Naive thymus-derived CD4-positive, alpha-beta T cell (primary cell): ENCODE data around the gene RTL5. TPM values are rescaled to one million over a fixed set of nuclear protein-coding genes. Genes with fewer than 3 reads are reported as not detected.
"Not testable (repeated sequence)": the region's sequence is repeated elsewhere in the genome, so short reads cannot be mapped to it uniquely, and the experiment has no call there.

Experiments used
- ATAC-seq: fragments of 150-1000 bp; cut with Tn5 transposase; 2 replicates; pipeline ENCODE4 v1.10.0; 2021; ENCODE audit warnings: mild to moderate bottlenecking, moderate library complexity
- CTCF ChIA-PET: fragments of 350-600 bp; sonication (Branson Sonifier 250); formaldehyde crosslinking; loops from one replicate; lab custom pipeline; 2021; ENCODE audit warnings: antibody characterized with exemption; lab: Charles Lee
- POLR2A ChIA-PET: fragments of 350-600 bp; sonication (Branson Sonifier 250); formaldehyde crosslinking; loops from one replicate; lab custom pipeline; 2021; ENCODE audit warnings: antibody characterized with exemption, inconsistent platforms; lab: Charles Lee
- DNase-seq, 9 donors: peaks; one replicate each; pipeline versions ENCODE4 v3.0.0 to v3.0.0-alpha.2; 2020 to 2022; ENCODE audit warnings: mixed read lengths in 1 of 9
- H3K27ac ChIP-seq: one replicate; pipeline ENCODE4 v1.7.0; 2013; ENCODE audit warnings: mild to moderate bottlenecking, low read depth, low read length, moderate library complexity
- H3K27me3 ChIP-seq, 2 donors: one replicate each; pipeline ENCODE4 v1.7.0; 2013; ENCODE audit warnings: low read length in 2 of 2, mild to moderate bottlenecking in 2 of 2, moderate library complexity in 2 of 2; ENCODE audit not compliant: control insufficient read depth in 2 of 2, insufficient read depth in 2 of 2
- H3K36me3 ChIP-seq, 3 experiments: 1 replicate in 2 of 3; 2 replicates in 1 of 3; pipeline ENCODE4 v1.7.0; 2013; ENCODE audit warnings: low read length in 3 of 3, mild to moderate bottlenecking in 3 of 3, moderate library complexity in 1 of 3; ENCODE audit not compliant: insufficient read depth in 3 of 3, control insufficient read depth in 2 of 3
- H3K4me1 ChIP-seq, 2 donors: one replicate each; pipeline ENCODE4 v1.7.0; 2013; ENCODE audit warnings: low read length in 2 of 2, mild to moderate bottlenecking in 2 of 2, moderate library complexity in 1 of 2; ENCODE audit not compliant: control insufficient read depth in 2 of 2, insufficient read depth in 2 of 2
- H3K4me3 ChIP-seq: 2 replicates; pipeline ENCODE4 v1.7.0; 2013; ENCODE audit warnings: mild to moderate bottlenecking, low read length
- H3K9me3 ChIP-seq, 3 experiments: 1 replicate in 2 of 3; 2 replicates in 1 of 3; pipeline ENCODE4 v1.7.0; 2013; ENCODE audit warnings: low read length in 3 of 3; ENCODE audit not compliant: control insufficient read depth in 2 of 3
- H3K27ac Mint-ChIP-seq, 9 donors: one replicate each; pipeline ENCODE4 v1.8.0; 2020 to 2022; ENCODE audit warnings: mixed read lengths in 9 of 9, mild to moderate bottlenecking in 8 of 9, moderate library complexity in 5 of 9, inconsistent platforms in 2 of 9
- H3K27me3 Mint-ChIP-seq, 5 donors: one replicate each; pipeline ENCODE4 v1.8.0; 2021 to 2022; ENCODE audit warnings: mixed read lengths in 5 of 5, mild to moderate bottlenecking in 1 of 5
- H3K36me3 Mint-ChIP-seq, 5 donors: one replicate each; pipeline ENCODE4 v1.8.0; 2020 to 2022; ENCODE audit warnings: mixed read lengths in 5 of 5, mild to moderate bottlenecking in 3 of 5, inconsistent platforms in 1 of 5
- H3K4me1 Mint-ChIP-seq, 7 donors: one replicate each; pipeline ENCODE4 v1.8.0; 2020 to 2022; ENCODE audit warnings: mixed read lengths in 7 of 7, mild to moderate bottlenecking in 3 of 7, inconsistent platforms in 1 of 7
- H3K4me3 Mint-ChIP-seq, 10 donors: one replicate each; pipeline ENCODE4 v1.8.0; 2020 to 2022; ENCODE audit warnings: mild to moderate bottlenecking in 10 of 10, mixed read lengths in 10 of 10, moderate library complexity in 6 of 10, inconsistent platforms in 2 of 10
- H3K9me3 Mint-ChIP-seq, 11 donors: one replicate each; pipeline ENCODE4 v1.8.0; 2020 to 2022; ENCODE audit warnings: mixed read lengths in 11 of 11, mild to moderate bottlenecking in 4 of 11, inconsistent platforms in 1 of 11, moderate library complexity in 1 of 11
- intact Hi-C, 2 donors: fragments of 100-400 bp; cut with micrococcal nuclease; formaldehyde crosslinking; loops; one replicate each; pipeline ENCODE4 v1.15.1; 2023
- polyA plus RNA-seq, 2 donors: library from polyadenylated mRNA; unstranded; fragments of 300-500 nt; fragmentation: Illumina TruSeq; gene quantifications; one replicate each; pipeline ENCODE4 v1.2.3, GENCODE V29; 2021
- total RNA-seq, 6 experiments: library from RNA in 5 of 6; stranded (reverse) in 5 of 6; gene quantifications; 1 replicate in 5 of 6; 2 replicates in 1 of 6; pipeline ENCODE4 v1.2.3 and lab custom pipeline; 2021 to 2026

RTL5 gene
- total RNA-seq (1 to 10 TPM in 1 of 5 experiments, under 1 TPM in 4; 0.08 to 2.1 (median 0.19) TPM), polyA plus RNA-seq (not detected), total RNA-seq (lab: John Stamatoyannopoulos, UW) (0.67 reads per million)

- CTCF ChIA-PET, result interaction anchor here (0.6 to 1.6 kb wide), 3 partner anchors 27 to 132 kb away, joined by 3 to 4 read pairs (median 3); no protein-coding TSS in a partner anchor
- Mint-ChIP-seq H3K27me3 (peaks cover 0 to 81% (median 9%) of the 10 kb centered on the region in 5 donors), H3K36me3 (no peaks in the 10 kb centered on the region), H3K27ac (no peak within 1 kb of the TSS), H3K4me3 (peak within 1 kb of the TSS; percentile 70 to 80 (median 76)), H3K4me1 (peaks cover 0 to 6% (median 3%) of the 10 kb centered on the region in 7 donors), H3K9me3 (no peaks in the 10 kb centered on the region)
- Histone ChIP-seq H3K36me3 (no peaks in the 10 kb centered on the region), H3K27me3 (no peaks in the 10 kb centered on the region), H3K4me3 (no peak within 1 kb of the TSS), H3K27ac (no peak within 1 kb of the TSS), H3K4me1 (peaks cover under 1 to 3% of the 10 kb centered on the region in 2 donors), H3K9me3 (no peaks in the 10 kb centered on the region)
- DNase-seq (peak in 7 of 9 donors; percentile 16 to 32 (median 18)), ATAC-seq (peak; percentile 84)
- intact Hi-C loops, result loop anchor here in 1 of 2 donors (5.0 kb wide), 1 partner anchor 51 kb away; the partner anchor contains the start of gene PIN4
- POLR2A ChIA-PET, result no interaction called here
These were observed at the start of gene RTL5 for GRCh38 chrX:72131317-72132294. Gene RTL5 (minus strand): TSS chrX:72131915.

- POLR2A ChIA-PET, result interaction anchor here (1.2 to 2.4 kb wide), 4 partner anchors 8 to 97 kb away, joined by 3 to 12 read pairs (median 6); partner anchors contain the start of gene RPS4X
- Mint-ChIP-seq H3K27me3 (peaks cover 0 to 4% (median 0%) of the 10 kb centered on the region in 5 donors), H3K9me3 (no peaks in the 10 kb centered on the region), H3K4me1 (peaks cover 4 to 18% (median 16%) of the 10 kb centered on the region in 7 donors), H3K27ac (peak overlapping the region in 7 of 9 donors; percentile 2 to 77 (median 21)), H3K36me3 (peaks cover 0 to 5% (median 3%) of the 10 kb centered on the region in 5 donors), H3K4me3 (peak overlapping the region in 2 of 10 donors; percentile 26 to 52)
- Histone ChIP-seq H3K4me1 (peaks cover 8 to 19% of the 10 kb centered on the region in 2 donors), H3K9me3 (no peaks in the 10 kb centered on the region), H3K27ac (peak overlapping the region; percentile 74), H3K36me3 (no peaks in the 10 kb centered on the region), H3K27me3 (no peaks in the 10 kb centered on the region), H3K4me3 (peak overlapping the region; percentile 65)
- intact Hi-C loops, result loop anchor here (2.0 to 10.0 kb wide), 7 partner anchors 40 to 162 kb away; partner anchors contain the start of genes ERCC6L (in 2 of the 2), RPS4X (in 1 of the 2) and RTL5 (in 1 of the 2)
- ATAC-seq (no peak), DNase-seq (no peak)
- CTCF ChIA-PET, result interaction anchor here (1.6 kb wide), 1 partner anchor 96 kb away, joined by 4 read pairs; the partner anchor contains the start of gene RPS4X
These were observed 48.8 kb upstream of the RTL5 start for GRCh38 chrX:72180539-72180938.

DNA sequence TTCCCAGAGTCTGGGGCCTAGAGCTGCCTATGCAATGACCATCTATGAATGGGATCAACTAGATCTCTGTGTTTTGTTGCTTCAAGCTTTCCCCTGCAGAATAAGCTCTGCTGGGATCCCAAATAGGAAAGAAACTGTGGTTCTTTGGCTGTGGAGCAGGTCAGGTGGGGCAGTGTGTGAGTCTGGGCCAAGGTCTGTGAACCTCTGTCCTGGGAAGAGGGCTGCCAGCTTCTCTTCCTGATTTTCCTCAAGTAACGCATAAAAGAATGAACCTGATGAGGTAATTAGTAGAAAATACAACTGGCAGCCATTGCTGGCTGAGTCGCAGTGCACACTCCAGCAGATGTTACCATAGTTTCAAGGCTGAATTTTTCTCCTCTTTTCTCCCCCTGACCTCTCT lies 45.3 kb upstream of the RTL5 start:
- H3K27ac ChIP-seq, result no peak overlapping the region
- ChIA-PET CTCF (no interaction called here), POLR2A (no interaction called here)
- H3K36me3 ChIP-seq, result no peaks in the 10 kb centered on the region
- peaks cover 0 to 4% (median 0%) of the 10 kb centered on the region in 5 donors for H3K27me3 Mint-ChIP-seq
- intact Hi-C loops, result no loop called here
- no peak overlapping the region for H3K27ac Mint-ChIP-seq
- H3K4me3 Mint-ChIP-seq, result no peak overlapping the region
- peaks cover 8 to 9% of the 10 kb centered on the region in 2 donors for H3K4me1 ChIP-seq
- DNase-seq (no peak), ATAC-seq (no peak)
- H3K4me3 ChIP-seq, result no peak overlapping the region
- no peaks in the 10 kb centered on the region for H3K9me3 ChIP-seq
- H3K27me3 ChIP-seq, result no peaks in the 10 kb centered on the region
- peaks cover 0 to 1% (median 0%) of the 10 kb centered on the region in 11 donors for H3K9me3 Mint-ChIP-seq
- H3K4me1 Mint-ChIP-seq, result peaks cover 0 to 13% (median 10%) of the 10 kb centered on the region in 7 donors
- H3K36me3 Mint-ChIP-seq, result no peaks in the 10 kb centered on the region

DNA sequence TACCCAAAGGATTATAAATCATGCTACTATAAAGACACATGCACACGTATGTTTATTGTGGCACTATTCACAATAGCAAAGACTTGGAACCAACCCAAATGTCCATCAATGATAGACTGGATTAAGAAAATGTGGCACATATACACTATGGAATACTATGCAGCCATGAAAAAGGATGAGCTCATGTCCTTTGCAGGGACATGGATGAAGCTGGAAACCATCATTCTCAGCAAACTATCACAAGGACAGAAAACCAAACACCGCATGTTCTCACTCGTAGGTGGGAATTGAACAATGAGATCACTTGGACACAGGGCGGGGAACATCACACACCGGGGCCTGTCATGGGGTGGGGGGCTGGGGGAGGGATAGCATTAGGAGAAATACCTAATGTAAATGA lies 44.6 kb upstream of the RTL5 start:
- H3K36me3 ChIP-seq, POLR2A ChIA-PET, H3K36me3 Mint-ChIP-seq, H3K4me3 ChIP-seq, CTCF ChIA-PET, H3K27me3 Mint-ChIP-seq, DNase-seq, H3K9me3 Mint-ChIP-seq, ATAC-seq, H3K27ac Mint-ChIP-seq, H3K27ac ChIP-seq, H3K4me3 Mint-ChIP-seq, intact Hi-C loops, H3K9me3 ChIP-seq, H3K4me1 ChIP-seq, H3K27me3 ChIP-seq: not testable (repeated sequence)
- peaks cover 0 to 13% (median 10%) of the 10 kb centered on the region in 7 donors for H3K4me1 Mint-ChIP-seq

DNA sequence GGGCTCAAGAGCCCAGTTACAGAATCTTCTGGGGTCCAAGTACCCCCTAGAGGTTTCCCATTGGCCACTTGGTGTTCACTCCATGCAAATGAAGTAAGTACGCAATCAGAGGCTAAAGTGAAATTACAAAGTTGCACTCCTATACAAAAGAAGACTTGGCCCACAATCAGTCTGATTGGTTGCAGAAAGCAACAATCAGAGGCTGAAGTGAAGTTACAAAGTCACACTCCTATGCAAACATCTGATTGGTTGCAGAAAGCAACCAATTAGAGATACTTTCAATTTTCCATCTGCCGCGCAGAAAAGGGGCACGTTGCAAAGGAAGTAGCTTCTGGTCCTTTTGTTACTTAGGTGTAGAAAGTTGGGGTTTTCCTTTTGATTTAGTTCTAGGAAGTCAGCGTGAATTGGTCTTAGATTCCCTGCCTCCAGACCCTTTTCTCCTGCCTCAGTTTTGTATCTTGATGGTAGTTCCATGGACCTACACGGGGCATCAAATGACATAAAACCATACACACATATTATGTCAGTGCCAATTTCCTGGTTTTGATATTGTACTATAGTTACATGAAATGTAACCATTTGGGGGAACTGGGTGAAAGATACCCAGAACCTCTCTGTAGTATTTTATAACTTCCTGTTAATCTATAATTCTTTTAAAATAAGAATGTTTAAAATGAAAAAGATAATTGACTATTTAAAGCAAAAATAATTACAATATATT lies 37.5 kb upstream of the RTL5 start:
- intact Hi-C loops, result loop anchor here (1.0 kb wide), 1 partner anchor 12 kb away; the partner anchor contains the start of gene PIN4 (in 2 of the 2)
- peak in 7 of 9 donors; percentile 52 to 71 (median 58) for DNase-seq
- Mint-ChIP-seq H3K36me3 (no peaks in the 10 kb centered on the region), H3K4me3 (peak overlapping the region; percentile 46 to 89 (median 84)), H3K27ac (peak overlapping the region; percentile 87 to 97 (median 90)), H3K9me3 (peaks cover 0 to 2% (median 0%) of the 10 kb centered on the region in 11 donors), H3K4me1 (peaks cover 0 to 10% (median 5%) of the 10 kb centered on the region in 7 donors), H3K27me3 (peaks cover 0 to 5% (median 0%) of the 10 kb centered on the region in 5 donors)
- peak; percentile 94 for ATAC-seq
- CTCF ChIA-PET, result interaction anchor here (0.9 kb wide), 1 partner anchor 12 kb away, joined by 4 read pairs; no protein-coding TSS in a partner anchor
- Histone ChIP-seq H3K27ac (peak overlapping the region; percentile 66), H3K9me3 (no peaks in the 10 kb centered on the region), H3K27me3 (no peaks in the 10 kb centered on the region), H3K4me3 (peak overlapping the region; percentile 28), H3K4me1 (no peaks in the 10 kb centered on the region), H3K36me3 (no peaks in the 10 kb centered on the region)
- POLR2A ChIA-PET, result interaction anchor here (2.0 kb wide), 1 partner anchor 12 kb away, joined by 9 read pairs; the partner anchor contains the start of gene PIN4

DNA sequence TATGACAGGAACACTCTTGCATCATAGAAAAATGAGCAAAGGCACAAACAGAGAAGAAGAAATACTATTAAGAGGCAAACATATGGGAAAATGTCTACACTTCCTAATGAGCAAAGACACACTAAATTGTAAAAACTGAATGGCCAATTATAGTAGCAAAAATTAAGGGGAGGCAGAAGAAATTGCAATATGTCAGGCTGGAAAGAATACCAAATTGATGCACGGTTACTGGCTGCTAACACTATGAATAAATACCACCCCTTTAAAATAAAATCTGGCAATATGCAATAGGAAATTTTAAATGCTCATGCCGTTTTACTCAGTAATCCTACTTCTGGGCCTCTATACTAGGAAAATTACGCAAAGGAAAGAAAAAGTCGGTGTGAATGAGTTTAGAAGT lies 33.8 kb upstream of the RTL5 start:
- no peak overlapping the region for H3K27ac Mint-ChIP-seq
- POLR2A ChIA-PET, result no interaction called here
- DNase-seq (no peak), ATAC-seq (no peak)
- H3K9me3 Mint-ChIP-seq, result peaks cover 0 to 2% (median 0%) of the 10 kb centered on the region in 11 donors
- no peak overlapping the region for H3K4me3 Mint-ChIP-seq
- H3K36me3 ChIP-seq, result no peaks in the 10 kb centered on the region
- no peak overlapping the region for H3K27ac ChIP-seq
- no peak overlapping the region for H3K4me3 ChIP-seq
- peaks cover 0 to 5% (median 0%) of the 10 kb centered on the region in 5 donors for H3K27me3 Mint-ChIP-seq
- no peaks in the 10 kb centered on the region for H3K27me3 ChIP-seq
- no peaks in the 10 kb centered on the region for H3K4me1 ChIP-seq
- intact Hi-C loops, result no loop called here
- peaks cover 0 to 10% (median 5%) of the 10 kb centered on the region in 7 donors for H3K4me1 Mint-ChIP-seq
- H3K9me3 ChIP-seq, result no peaks in the 10 kb centered on the region
- H3K36me3 Mint-ChIP-seq, result no peaks in the 10 kb centered on the region
- CTCF ChIA-PET, result no interaction called here
